Urinary bladder (tissue), 4 donors: Measurements from ENCODE around the gene CHST14. TPM values are rescaled to one million over a fixed set of nuclear protein-coding genes. Genes with fewer than 3 reads are reported as not detected.
A peak's percentile ranks its signal among the peaks of the same experiment; 100 is the strongest.

Experiments
- DNase-seq: peaks from one replicate; pipeline ENCODE4 v3.0.0-alpha.2; 2015; ENCODE audit errors: extremely low spot score
- H3K27ac ChIP-seq: one replicate; pipeline ENCODE4 v1.5.1; 2013; ENCODE audit warnings: low read depth, mild to moderate bottlenecking, moderate library complexity
- H3K36me3 ChIP-seq: one replicate; pipeline ENCODE4 v1.6.1; 2013; ENCODE audit warnings: mild to moderate bottlenecking, moderate library complexity; ENCODE audit not compliant: insufficient read depth
- H3K4me1 ChIP-seq: one replicate; pipeline ENCODE4 v1.6.1; 2013; ENCODE audit warnings: mild to moderate bottlenecking, moderate library complexity; ENCODE audit not compliant: insufficient read depth
- H3K4me3 ChIP-seq: one replicate; pipeline ENCODE4 v1.5.1; 2013; ENCODE audit warnings: low read depth, low read length
- WGBS: extraction: QIAGEN DNeasy Blood & Tissue Kit; methylation state at CpG from one replicate; pipeline ENCODE4 v1.1.7; 2013; 5-methylcytosine and 5-hydroxymethylcytosine counted together
- polyA plus RNA-seq: library from polyadenylated mRNA; stranded (reverse); fragments of 200-250 nt; gene quantifications from one replicate; pipeline ENCODE4 v1.2.3, GENCODE V29; 2013
- total RNA-seq: library from RNA; depleted of rRNA; stranded (reverse); fragments of >200 nt; gene quantifications from one replicate; pipeline ENCODE4 v1.2.3, GENCODE V29; 2014
- donor health status: healthy with polysubstance abuse.
- donor health status: healthy.

Gene CHST14
- total and polyA plus RNA-seq, 2 donors, result 11.8 to 22.6 TPM

- H3K36me3 ChIP-seq, result no peaks in the 10 kb centered on the region
- no peak overlapping the region for H3K27ac ChIP-seq
- WGBS, result 95% methylated on average over 21 of the region's 21 CpGs
- no peak for DNase-seq
- H3K4me1 ChIP-seq, result no peaks in the 10 kb centered on the region
- H3K4me3 ChIP-seq, result no peak overlapping the region
These were observed 8.8 kb upstream of the CHST14 start for GRCh38 chr15:40461958-40462357.

- Histone ChIP-seq H3K4me1 (no peaks in the 10 kb centered on the region), H3K4me3 (no peak overlapping the region)
These were observed 7.5 kb upstream of the CHST14 start for GRCh38 chr15:40463279-40463678.

GRCh38 chr15:40463886-40464545, 6.8 kb upstream of the CHST14 start:
- DNase-seq, result no peak
- Histone ChIP-seq H3K36me3 (no peaks in the 10 kb centered on the region), H3K27ac (no peak overlapping the region), H3K4me1 (no peaks in the 10 kb centered on the region), H3K4me3 (no peak overlapping the region)
- 94% methylated on average over 14 of the region's 14 CpGs for WGBS

More at GRCh38 chr15:40463279-40463678, 7.5 kb upstream of the CHST14 start:
- 97% methylated on average over 2 of the region's 2 CpGs for whole genome bisulfite sequencing
- DNase-seq, result no peak
- Histone ChIP-seq H3K27ac (no peak overlapping the region), H3K36me3 (no peaks in the 10 kb centered on the region)

GRCh38 chr15:40464595-40465185, 6.1 kb upstream of the CHST14 start:
- H3K36me3 ChIP-seq, result no peaks in the 10 kb centered on the region
- 96% methylated on average over 3 of the region's 3 CpGs for WGBS
- no peak overlapping the region for H3K27ac ChIP-seq
- H3K4me3 ChIP-seq, result no peak overlapping the region
- no peaks in the 10 kb centered on the region for H3K4me1 ChIP-seq
- no peak for DNase-seq

GRCh38 chr15:40465939-40466338, 4.8 kb upstream of the CHST14 start:
- no peak for DNase-seq
- no peaks in the 10 kb centered on the region for H3K36me3 ChIP-seq

GRCh38 chr15:40466426-40467260, 4.1 kb upstream of the CHST14 start:
- no peaks in the 10 kb centered on the region for H3K36me3 ChIP-seq
- H3K4me1 ChIP-seq, result no peaks in the 10 kb centered on the region
- H3K4me3 ChIP-seq, result no peak overlapping the region
- no peak for DNase-seq
- 79% methylated on average over 7 of the region's 7 CpGs for WGBS
- H3K27ac ChIP-seq, result no peak overlapping the region

More at GRCh38 chr15:40465939-40466338, 4.8 kb upstream of the CHST14 start:
- Histone ChIP-seq H3K27ac (no peak overlapping the region), H3K4me1 (no peaks in the 10 kb centered on the region), H3K4me3 (no peak overlapping the region)
- 97% methylated on average over 10 of the region's 10 CpGs for WGBS

GRCh38 chr15:40467261-40467615, 3.5 kb upstream of the CHST14 start:
- Histone ChIP-seq H3K4me3 (no peak overlapping the region), H3K36me3 (no peaks in the 10 kb centered on the region), H3K27ac (peak overlapping the region; percentile 30), H3K4me1 (no peaks in the 10 kb centered on the region)
- no peak for DNase-seq

- Histone ChIP-seq H3K4me3 (no peak overlapping the region), H3K4me1 (no peaks in the 10 kb centered on the region), H3K27ac (no peak overlapping the region), H3K36me3 (no peaks in the 10 kb centered on the region)
- 87% methylated on average over 4 of the region's 4 CpGs for WGBS
- DNase-seq, result no peak
These were observed 1.9 kb upstream of the CHST14 start for GRCh38 chr15:40468898-40469331.

GRCh38 chr15:40469776-40470390, 901 bp upstream of the CHST14 start:
- 66% methylated on average over 7 of the region's 7 CpGs for WGBS
- no peak overlapping the region for H3K4me3 ChIP-seq

GRCh38 chr15:40471105-40471807, 472 bp downstream of the CHST14 start:
- peak overlapping the region; percentile 72 for H3K4me3 ChIP-seq
- WGBS, result under 1% methylated on average over 60 of the region's 60 CpGs
- H3K36me3 ChIP-seq, result no peaks in the 10 kb centered on the region
- peak overlapping the region; percentile 57 for H3K27ac ChIP-seq
- no peaks in the 10 kb centered on the region for H3K4me1 ChIP-seq
- DNase-seq, result no peak

More at GRCh38 chr15:40469776-40470390, 901 bp upstream of the CHST14 start:
- H3K4me1 ChIP-seq, result no peaks in the 10 kb centered on the region
- no peaks in the 10 kb centered on the region for H3K36me3 ChIP-seq
- peak overlapping the region; percentile 53 for H3K27ac ChIP-seq
- no peak for DNase-seq

- Histone ChIP-seq H3K4me1 (no peaks in the 10 kb centered on the region), H3K27ac (no peak overlapping the region), H3K4me3 (peak overlapping the region; percentile 72), H3K36me3 (no peaks in the 10 kb centered on the region)
- DNase-seq, result no peak
- 9% methylated on average over 16 of the region's 16 CpGs for WGBS
These were observed 995 bp downstream of the CHST14 start for GRCh38 chr15:40471808-40472150.

GRCh38 chr15:40472171-40472727, 1.5 kb downstream of the CHST14 start:
- Histone ChIP-seq H3K36me3 (no peaks in the 10 kb centered on the region), H3K4me1 (no peaks in the 10 kb centered on the region), H3K4me3 (peak overlapping the region; percentile 72), H3K27ac (no peak overlapping the region)
- DNase-seq, result no peak
- WGBS, result 77% methylated on average over 9 of the region's 9 CpGs

- no peak overlapping the region for H3K27ac ChIP-seq
- no peak for DNase-seq
- H3K36me3 ChIP-seq, result no peaks in the 10 kb centered on the region
- no peaks in the 10 kb centered on the region for H3K4me1 ChIP-seq
- H3K4me3 ChIP-seq, result no peak overlapping the region
- WGBS, result 59% methylated on average over 8 of the region's 8 CpGs
These were observed 3.8 kb downstream of the CHST14 start for GRCh38 chr15:40474581-40474980.
